SK-N-SH (cell line): ENCODE measurements around the gene AGRN. TPM values are rescaled to one million over a fixed set of nuclear protein-coding genes. Genes with fewer than 3 reads are reported as not detected.

ENCODE experiments used
- CTCF ChIA-PET: fragments of 300-600, 350-600 bp; formaldehyde crosslinking; extraction: SDS; loops from one replicate; lab custom pipeline; 2021; lab: Yijun Ruan, JAX
- POLR2A ChIA-PET: fragments of 350-600 bp; sonication (Branson Sonifier 250); formaldehyde crosslinking; extraction: SDS; loops from one replicate; lab custom pipeline; 2020; ENCODE audit warnings: antibody characterized with exemption, inconsistent platforms; lab: Yijun Ruan, JAX
- DNase-seq: peaks from one replicate; pipeline ENCODE4 v3.0.0; 2012
- H2AFZ ChIP-seq: fragments of 200-600 bp; sonication (generic); 2 replicates; pipeline ENCODE4 v1.8.1; 2016; ENCODE audit warnings: antibody characterized with exemption, mild to moderate bottlenecking, low read depth
- H3F3A ChIP-seq: fragments of 200-600 bp; sonication (generic); replicated peaks from 2 replicates; pipeline ENCODE3; 2016; ENCODE audit warnings: antibody characterized with exemption, mild to moderate bottlenecking; ENCODE audit not compliant: insufficient read depth
- H3K27ac ChIP-seq, 2 experiments: fragments of 200-500 bp in 1 of 2; fragments of 200-600 bp in 1 of 2; sonication (Bioruptor generic) in 1 of 2; sonication (generic), shearing (Covaris generic) in 1 of 2; 2 replicates each; pipeline versions ENCODE4 v1.5.1 to v1.6.1; 2014 to 2016; ENCODE audit warnings: low read depth in 2 of 2, inconsistent platforms in 1 of 2, low read length in 1 of 2, mild to moderate bottlenecking in 1 of 2, mixed read lengths in 1 of 2
- H3K27me3 ChIP-seq: fragments of 200-600 bp; sonication (generic), shearing (Covaris generic); 2 replicates; pipeline ENCODE4 v1.6.1; 2016; ENCODE audit warnings: mixed run types; ENCODE audit not compliant: insufficient read depth
- H3K36me3 ChIP-seq, 2 experiments: fragments of 200-500 bp in 1 of 2; fragments of 200-600 bp in 1 of 2; sonication (Bioruptor generic) in 1 of 2; sonication (generic) in 1 of 2; replicated peaks in 1 of 2; 2 replicates each; pipeline versions ENCODE3 to v1.5.1; 2014 to 2016; ENCODE audit warnings: low read length in 1 of 2, mild to moderate bottlenecking in 1 of 2; ENCODE audit not compliant: insufficient read depth in 2 of 2, control insufficient read depth in 1 of 2
- H3K4me1 ChIP-seq, 2 experiments: fragments of 200-500 bp in 1 of 2; fragments of 200-600 bp in 1 of 2; sonication (Bioruptor generic) in 1 of 2; sonication (generic), shearing (Covaris generic) in 1 of 2; 2 replicates each; pipeline versions ENCODE4 v1.5.1 to v1.6.1; 2014 to 2016; ENCODE audit warnings: low read depth in 1 of 2, low read length in 1 of 2, mixed run types in 1 of 2; ENCODE audit not compliant: insufficient read depth in 2 of 2, control insufficient read depth in 1 of 2
- H3K4me2 ChIP-seq: fragments of 200-600 bp; sonication (generic), shearing (Covaris generic); 2 replicates; pipeline ENCODE4 v1.6.1; 2017; ENCODE audit warnings: mixed run types
- H3K4me3 ChIP-seq, 2 experiments: fragments of 200-500 bp in 1 of 2; fragments of 200-600 bp in 1 of 2; sonication (Bioruptor generic) in 1 of 2; sonication (generic), shearing (Covaris generic) in 1 of 2; 2 replicates each; pipeline versions ENCODE4 v1.5.1 to v1.8.1; 2014 to 2016; ENCODE audit warnings: low read depth in 2 of 2, inconsistent platforms in 1 of 2, low read length in 1 of 2, mild to moderate bottlenecking in 1 of 2, mixed read lengths in 1 of 2, moderate library complexity in 1 of 2
- H3K79me2 ChIP-seq: fragments of 200-600 bp; sonication (generic); 2 replicates; pipeline ENCODE4 v1.8.1; 2017; ENCODE audit warnings: mild to moderate bottlenecking; ENCODE audit not compliant: insufficient read depth
- H3K9ac ChIP-seq: fragments of 200-600 bp; sonication (generic); 2 replicates; pipeline ENCODE4 v1.6.1; 2017; ENCODE audit warnings: mixed run types
- H3K9me2 ChIP-seq: fragments of 200-600 bp; sonication (generic); 2 replicates; pipeline ENCODE4 v1.6.1; 2017; ENCODE audit warnings: mixed run types
- H3K9me3 ChIP-seq: fragments of 200-600 bp; sonication (generic); 2 replicates; pipeline ENCODE4 v1.6.1; 2017; ENCODE audit warnings: mixed run types, mild to moderate bottlenecking, moderate library complexity
- H4K20me1 ChIP-seq: fragments of 200-600 bp; sonication (generic); 2 replicates; pipeline ENCODE4 v1.6.1; 2017; ENCODE audit warnings: mild to moderate bottlenecking, mixed run types; ENCODE audit not compliant: insufficient read depth
- EZH2phosphoT487 ChIP-seq: fragments of 200-600 bp; sonication (generic); IDR thresholded peaks from 2 replicates; pipeline ENCODE4 v1.6.1; 2017; ENCODE audit warnings: low read depth, mixed run types, mild to moderate bottlenecking, antibody characterized with exemption, moderate library complexity, borderline replicate concordance
- IRF3 ChIP-seq: fragments of 150-350 bp; IDR thresholded peaks from 2 replicates; pipeline ENCODE4 v1.6.1; 2016; ENCODE audit warnings: mild to moderate bottlenecking, low read depth, low read length
- MAX ChIP-seq: IDR thresholded peaks from 2 replicates; pipeline ENCODE4 v1.4.0; 2012; ENCODE audit warnings: low read depth
- MEF2A ChIP-seq: IDR thresholded peaks from 2 replicates; pipeline ENCODE4 v1.4.0; 2012; ENCODE audit warnings: low read depth, borderline replicate concordance
- RAD21 ChIP-seq: IDR thresholded peaks from 2 replicates; pipeline ENCODE4 v1.6.1; 2012; ENCODE audit warnings: mild to moderate bottlenecking, low read length
- REST ChIP-seq: IDR thresholded peaks from 2 replicates; pipeline ENCODE4 v1.6.1; 2012; ENCODE audit warnings: mild to moderate bottlenecking, low read depth, low read length, moderate library complexity
- SMC3 ChIP-seq: IDR thresholded peaks from 2 replicates; pipeline ENCODE4 v1.6.1; 2012; ENCODE audit warnings: low read depth, low read length, improper control_type of control experiment
- WGBS: methylation state at CpG from one replicate; pipeline ENCODE4 v1.1.6; 2017; ENCODE audit warnings: low lambda C conversion rate; 5-methylcytosine and 5-hydroxymethylcytosine counted together
- polyA plus RNA-seq, 3 experiments: library from polyadenylated mRNA; depleted of rRNA; stranded (reverse); fragments of >200 nt; gene quantifications; 2 replicates each; pipeline ENCODE4 v1.2.3, GENCODE V29; 2012

The AGRN gene
- polyA plus RNA-seq, 1 of the 3 experiments (the other 2 are of a cell fraction) = 31.6 TPM

GRCh38 chr1:1073743-1074587 is 54.0 kb downstream of the AGRN start, which contains the start of gene RNF223:
RNF223 (minus strand) TSS chr1:1074306; CDS start chr1:1072566, 1,740 bp downstream.
- no peak for DNase-seq
- H3K79me2 ChIP-seq = no peaks in the 10 kb centered on the region
- no peaks in the 10 kb centered on the region for H3K9me2 ChIP-seq
- H4K20me1 ChIP-seq = no peaks in the 10 kb centered on the region
- H3K4me1 ChIP-seq = no peaks in the 10 kb centered on the region; a peak in 1 of 4 replicates
- no peaks in the 10 kb centered on the region for H3K9me3 ChIP-seq
- ChIA-PET POLR2A (no interaction called here), CTCF (interaction anchor here (0.9 to 2.4 kb wide), 7 partner anchors 10 to 72 kb away, joined by 3 to 15 read pairs (median 4); no protein-coding TSS in a partner anchor)
- no peak within 1 kb of the TSS for H3K27ac ChIP-seq
- peaks cover 21% of the 10 kb centered on the region for H3K27me3 ChIP-seq
- no peak within 1 kb of the TSS for H3K4me3 ChIP-seq
- H2AFZ ChIP-seq = no peak within 1 kb of the TSS
- H3F3A ChIP-seq = no peaks in the 10 kb centered on the region
- H3K9ac ChIP-seq = no peak within 1 kb of the TSS
- H3K4me2 ChIP-seq = no peak within 1 kb of the TSS
- no peak for TF ChIP-seq RAD21
- no peaks in the 10 kb centered on the region for H3K36me3 ChIP-seq
- WGBS = 30% methylated on average over 2 of the region's 35 CpGs

- Histone ChIP-seq H3K79me2 (no peaks in the 10 kb centered on the region), H2AFZ (no peak overlapping the region), H3K4me2 (no peak overlapping the region), H3K9ac (no peak overlapping the region), H3K27me3 (peaks cover 21% of the 10 kb centered on the region), H3K9me2 (no peaks in the 10 kb centered on the region), H3K9me3 (no peaks in the 10 kb centered on the region), H3K4me3 (no peak overlapping the region), H3K27ac (no peak overlapping the region), H4K20me1 (no peaks in the 10 kb centered on the region), H3K36me3 (no peaks in the 10 kb centered on the region), H3K4me1 (peaks cover 3 to 5% of the 10 kb centered on the region in 2 experiments; a peak in 2 of 4 replicates), H3F3A (no peaks in the 10 kb centered on the region)
- ChIA-PET POLR2A (no interaction called here), CTCF (interaction anchor here (1.0 to 2.4 kb wide), 5 partner anchors 11 to 72 kb away, joined by 3 to 15 read pairs (median 5); no protein-coding TSS in a partner anchor)
- no peak for TF ChIP-seq SMC3
- TF ChIP-seq EZH2phosphoT487 = no peak
- TF ChIP-seq REST = no peak
- TF ChIP-seq MEF2A = no peak
- TF ChIP-seq MAX = no peak
- no peak for TF ChIP-seq IRF3
- peak; percentile 73 for DNase-seq
- WGBS = 41% methylated on average over 11 of the region's 14 CpGs
These were observed 54.8 kb downstream of the AGRN start for GRCh38 chr1:1074631-1075147.
